Stomach (tissue), 9 donors: Measurements from ENCODE around the gene LDLR. TPM values are rescaled to one million over a fixed set of nuclear protein-coding genes. Genes with fewer than 3 reads are reported as not detected.

Experiments
- DNase-seq, 2 donors: peaks; one replicate each; pipeline versions ENCODE4 v3.0.0 to v3.0.0-alpha.2; 2013 to 2019
- H3K27ac ChIP-seq, 5 donors: fragments of 200-600 bp in 4 of 5; sonication (generic) in 4 of 5; one replicate each; pipeline ENCODE4 v1.5.1; 2013 to 2019; ENCODE audit warnings: mild to moderate bottlenecking in 1 of 5, moderate library complexity in 1 of 5
- H3K27me3 ChIP-seq, 3 donors: fragments of 200-600 bp; sonication (generic); one replicate each; pipeline ENCODE4 v1.5.1; 2017 to 2019; ENCODE audit warnings: mixed run types in 1 of 3
- H3K36me3 ChIP-seq, 4 donors: fragments of 200-600 bp; sonication (generic); 1 replicate in 3 of 4; 2 replicates in 1 of 4; pipeline ENCODE4 v1.5.1; 2016 to 2019
- H3K4me1 ChIP-seq, 4 donors: fragments of 200-600 bp; sonication (generic); one replicate each; pipeline ENCODE4 v1.5.1; 2016 to 2019
- H3K4me3 ChIP-seq, 4 donors: fragments of 200-600 bp; sonication (generic) in 3 of 4; one replicate each; pipeline ENCODE4 v1.5.1; 2016 to 2019; ENCODE audit warnings: mild to moderate bottlenecking in 1 of 4
- H3K9me3 ChIP-seq, 4 donors: fragments of 200-600 bp; sonication (generic); one replicate each; pipeline ENCODE4 v1.5.1; 2016 to 2019
- EP300 ChIP-seq: sonication (generic); formaldehyde crosslinking; IDR thresholded peaks from one replicate; pipeline ENCODE4 v1.6.1; 2017; ENCODE audit warnings: antibody characterized with exemption
- POLR2A ChIP-seq, 4 donors: fragments of 450-650 bp; IDR thresholded peaks; one replicate each; pipeline ENCODE4 v1.6.1; 2016; ENCODE audit warnings: antibody characterized with exemption in 4 of 4, control low read depth in 2 of 4, mild to moderate bottlenecking in 1 of 4, moderate library complexity in 1 of 4
- POLR2AphosphoS5 ChIP-seq, 3 donors: sonication (generic); formaldehyde crosslinking; IDR thresholded peaks; one replicate each; pipeline ENCODE4 v1.6.1; 2016; ENCODE audit warnings: antibody characterized with exemption in 3 of 3
- WGBS, 5 donors: extraction: QIAGEN DNeasy Blood & Tissue Kit in 3 of 5; methylation state at CpG; one replicate each; pipeline versions ENCODE4 v1.1.5 to v1.1.7; 2013 to 2018; 5-methylcytosine and 5-hydroxymethylcytosine counted together
- intact Hi-C: fragments of 100-400 bp; cut with DNase I; formaldehyde crosslinking; loops from one replicate; pipeline ENCODE4 v1.15.1; 2023; ENCODE audit warnings: low total_unique reads
- polyA plus RNA-seq, 3 donors: library from polyadenylated mRNA; stranded (reverse); fragments of 200-250 nt; gene quantifications; one replicate each; pipeline ENCODE4 v1.2.3, GENCODE V29; 2013
- total RNA-seq, 5 donors: library from RNA; depleted of rRNA; stranded (reverse); fragments of >200 nt; gene quantifications; one replicate each; pipeline versions ENCODE4 v1.1.0 to v1.2.3, GENCODE V29; 2014 to 2016
- TF ChIP-seq, protein P1 (sequence below), 7 experiments: fragments of 450-650 bp in 4 of 7; fragments of 200-600 bp in 3 of 7; sonication (generic) in 3 of 7; IDR thresholded peaks; one replicate each; pipeline ENCODE4 v1.5.1; 2016 to 2019; ENCODE audit warnings: antibody characterized with exemption in 7 of 7, control low read depth in 2 of 7, mild to moderate bottlenecking in 1 of 7
- donor health status: healthy with polysubstance abuse.
- donor health status: Bipolar disorder and iron deficiency.
- donor health status: healthy.

LDLR gene
- total and polyA plus RNA-seq, 8 donors: 23.2 to 626 (median 87.2) TPM

DNA sequence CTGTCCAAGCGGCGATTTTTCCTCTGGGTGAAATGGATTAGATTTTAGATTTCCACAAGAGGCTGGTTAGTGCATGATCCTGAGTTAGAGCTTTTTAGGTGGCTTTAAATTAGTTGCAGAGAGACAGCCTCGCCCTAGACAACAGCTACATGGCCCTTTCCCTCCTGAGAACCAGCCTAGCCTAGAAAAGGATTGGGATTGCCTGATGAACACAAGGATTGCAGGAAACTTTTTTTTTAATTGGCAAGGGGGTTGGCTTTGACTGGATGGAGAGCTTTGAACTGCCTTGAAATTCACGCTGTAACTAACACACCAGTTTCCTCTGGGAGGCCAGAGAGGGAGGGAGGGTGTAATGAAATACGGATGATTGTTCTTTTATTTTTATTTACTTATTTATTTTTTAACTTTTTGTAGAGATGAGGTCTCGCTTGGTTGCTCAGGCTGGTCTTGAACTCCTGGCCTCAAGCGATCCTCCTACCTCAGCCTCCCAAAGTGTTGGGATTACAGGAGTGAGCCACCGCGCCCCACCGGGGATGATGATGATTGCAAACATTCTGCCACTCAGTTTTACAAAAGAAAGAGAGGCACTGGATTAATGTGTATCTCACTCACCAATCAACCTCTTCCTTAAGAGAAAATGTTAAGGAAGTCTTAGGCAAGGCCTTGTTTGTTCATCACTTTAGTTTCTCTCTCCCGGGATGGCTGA, 1.9 kb downstream of the LDLR start:
- peak overlapping the region; percentile 62 to 67 (median 64) for H3K4me3 ChIP-seq
- H3K4me1 ChIP-seq: peaks cover 58 to 84% (median 68%) of the 10 kb centered on the region in 4 donors
- TF ChIP-seq POLR2AphosphoS5 (IDR thresholded peaks at IDR 0.05) (no peak), EP300 (no peak), POLR2A (IDR thresholded peaks at IDR 0.05) (no peak)
- TF ChIP-seq, protein P1, sequence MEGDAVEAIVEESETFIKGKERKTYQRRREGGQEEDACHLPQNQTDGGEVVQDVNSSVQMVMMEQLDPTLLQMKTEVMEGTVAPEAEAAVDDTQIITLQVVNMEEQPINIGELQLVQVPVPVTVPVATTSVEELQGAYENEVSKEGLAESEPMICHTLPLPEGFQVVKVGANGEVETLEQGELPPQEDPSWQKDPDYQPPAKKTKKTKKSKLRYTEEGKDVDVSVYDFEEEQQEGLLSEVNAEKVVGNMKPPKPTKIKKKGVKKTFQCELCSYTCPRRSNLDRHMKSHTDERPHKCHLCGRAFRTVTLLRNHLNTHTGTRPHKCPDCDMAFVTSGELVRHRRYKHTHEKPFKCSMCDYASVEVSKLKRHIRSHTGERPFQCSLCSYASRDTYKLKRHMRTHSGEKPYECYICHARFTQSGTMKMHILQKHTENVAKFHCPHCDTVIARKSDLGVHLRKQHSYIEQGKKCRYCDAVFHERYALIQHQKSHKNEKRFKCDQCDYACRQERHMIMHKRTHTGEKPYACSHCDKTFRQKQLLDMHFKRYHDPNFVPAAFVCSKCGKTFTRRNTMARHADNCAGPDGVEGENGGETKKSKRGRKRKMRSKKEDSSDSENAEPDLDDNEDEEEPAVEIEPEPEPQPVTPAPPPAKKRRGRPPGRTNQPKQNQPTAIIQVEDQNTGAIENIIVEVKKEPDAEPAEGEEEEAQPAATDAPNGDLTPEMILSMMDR (IDR thresholded peaks at IDR 0.05): no peak
- 11 to 26% (median 15%) methylated on average over 11 of the region's 11 CpGs for WGBS, 5 donors
- no peaks in the 10 kb centered on the region for H3K27me3 ChIP-seq
- H3K36me3 ChIP-seq: peaks cover 0 to 18% (median 5%) of the 10 kb centered on the region in 4 donors
- intact Hi-C loops: no loop called here
- H3K9me3 ChIP-seq: no peaks in the 10 kb centered on the region
- peak in 1 of 2 donors; percentile 41 for DNase-seq
- peak overlapping the region; percentile 90 to 100 (median 98) for H3K27ac ChIP-seq

DNA sequence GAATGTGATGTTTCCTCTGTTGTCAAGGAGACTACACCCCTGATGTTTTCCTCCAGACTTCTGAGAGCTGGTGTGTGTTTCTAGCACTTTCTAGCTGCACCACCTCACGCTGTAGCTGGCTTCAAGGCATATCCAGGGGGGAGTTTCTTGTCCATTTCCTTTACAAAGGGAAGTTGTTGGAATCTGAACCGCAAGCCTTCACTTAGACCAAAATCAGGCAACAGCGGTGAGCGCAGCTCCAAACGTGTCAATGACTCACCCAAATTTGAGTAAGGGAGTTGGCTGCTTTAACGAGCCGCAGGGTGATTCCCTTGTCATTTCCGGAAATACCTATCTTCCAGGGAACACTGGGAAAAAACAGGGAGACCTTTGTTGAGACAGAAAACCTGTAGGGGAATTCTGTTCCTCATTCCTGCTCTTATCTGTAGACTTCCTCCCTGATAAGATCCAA, 2.5 kb downstream of the LDLR start:
- Histone ChIP-seq H3K4me1 (peaks cover 62 to 86% (median 70%) of the 10 kb centered on the region in 4 donors), H3K9me3 (no peaks in the 10 kb centered on the region), H3K27me3 (no peaks in the 10 kb centered on the region), H3K4me3 (peak overlapping the region; percentile 62 to 67 (median 64)), H3K36me3 (peaks cover 0 to 23% (median 5%) of the 10 kb centered on the region in 4 donors), H3K27ac (peak overlapping the region; percentile 90 to 100 (median 98))
- DNase-seq: peak; percentile 67 to 88
- WGBS, 5 donors: 4 to 21% (median 6%) methylated on average over 8 of the region's 8 CpGs
- TF ChIP-seq POLR2AphosphoS5 (IDR thresholded peaks at IDR 0.05) (peak; percentile 36 to 92 (median 83)), EP300 (no peak), POLR2A (IDR thresholded peaks at IDR 0.05) (no peak)
- TF ChIP-seq, protein P1 (IDR thresholded peaks at IDR 0.05): no peak
- intact Hi-C loops: no loop called here

DNA sequence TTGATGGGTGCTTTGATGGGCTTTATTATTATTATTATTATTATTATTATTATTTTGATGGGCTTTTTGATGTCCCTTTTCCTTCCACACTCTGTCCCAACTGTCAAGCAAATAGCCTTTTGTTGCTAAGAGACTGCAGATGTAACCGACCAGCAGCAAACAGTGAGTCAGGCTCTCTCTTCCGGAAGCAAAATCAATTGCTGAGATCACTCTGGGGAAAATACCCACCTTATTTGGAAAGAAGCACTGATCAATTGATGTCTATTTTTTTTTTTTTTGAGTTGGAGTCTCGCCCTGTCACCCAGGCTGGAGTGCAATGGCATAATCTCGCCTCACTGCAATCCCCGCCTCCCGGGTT, 2.9 kb downstream of the LDLR start:
- Histone ChIP-seq H3K4me1 (peaks cover 62 to 86% (median 71%) of the 10 kb centered on the region in 4 donors), H3K27ac (peak overlapping the region; percentile 90 to 100 (median 98)), H3K4me3 (peak overlapping the region; percentile 62 to 67 (median 64)), H3K36me3 (peaks cover 0 to 26% (median 5%) of the 10 kb centered on the region in 4 donors), H3K27me3 (no peaks in the 10 kb centered on the region), H3K9me3 (no peaks in the 10 kb centered on the region)
- TF ChIP-seq, protein P1 (IDR thresholded peaks at IDR 0.05): no peak
- no peak for TF ChIP-seq POLR2A (IDR thresholded peaks at IDR 0.05)
- TF ChIP-seq EP300: no peak
- TF ChIP-seq POLR2AphosphoS5 (IDR thresholded peaks at IDR 0.05): no peak
- intact Hi-C loops: no loop called here
- 11 to 31% (median 20%) methylated on average over 6 of the region's 6 CpGs for WGBS, 5 donors
- peak in 1 of 2 donors; percentile 79 for DNase-seq

DNA sequence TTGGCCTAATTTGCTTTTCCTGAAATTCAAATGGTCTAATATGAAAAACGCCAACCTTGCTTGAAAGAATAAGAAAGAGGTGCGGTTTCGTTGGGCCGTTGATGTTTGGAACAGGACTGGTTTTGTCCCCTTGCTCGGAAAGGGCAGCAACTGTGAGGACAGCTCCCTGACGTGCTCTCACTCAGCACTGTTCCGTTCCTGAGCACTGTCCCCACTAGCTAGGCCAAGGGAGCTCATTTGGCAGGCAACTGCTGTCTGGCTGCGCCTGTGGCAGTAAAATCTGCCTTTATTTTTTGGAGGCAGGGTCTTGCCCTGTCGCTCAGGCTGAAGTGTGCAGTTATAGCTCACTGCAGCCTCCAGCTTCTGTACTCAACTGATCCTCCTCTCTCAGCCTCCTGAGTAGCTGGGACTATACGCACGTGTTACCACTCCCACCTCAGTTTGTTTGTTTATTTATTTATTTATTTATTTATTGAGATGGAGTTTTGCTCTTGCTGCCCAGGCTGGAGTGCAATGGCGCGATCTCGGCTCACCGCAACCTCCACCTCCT, 4.5 kb downstream of the LDLR start:
- no peak for DNase-seq
- Histone ChIP-seq H3K9me3 (no peaks in the 10 kb centered on the region), H3K4me1 (peaks cover 54 to 74% (median 63%) of the 10 kb centered on the region in 4 donors), H3K27me3 (no peaks in the 10 kb centered on the region), H3K27ac (peak overlapping the region; percentile 90 to 100 (median 98)), H3K4me3 (peak overlapping the region in 2 of 4 donors; percentile 2 to 10), H3K36me3 (peaks cover 0 to 35% (median 5%) of the 10 kb centered on the region in 4 donors)
- TF ChIP-seq EP300 (no peak), POLR2A (IDR thresholded peaks at IDR 0.05) (no peak), POLR2AphosphoS5 (IDR thresholded peaks at IDR 0.05) (no peak)
- TF ChIP-seq, protein P1 (IDR thresholded peaks at IDR 0.05): no peak
- intact Hi-C loops: no loop called here
- WGBS, 5 donors: 75 to 87% (median 81%) methylated on average over 15 of the region's 15 CpGs
